ELR (cell line): ENCODE results near the gene SDCCAG8.

Source experiments
- DNase-seq: peaks from one replicate; pipeline ENCODE4 v3.0.0-alpha.2; 2015; ENCODE audit warnings: low read depth

SDCCAG8 gene

DNA sequence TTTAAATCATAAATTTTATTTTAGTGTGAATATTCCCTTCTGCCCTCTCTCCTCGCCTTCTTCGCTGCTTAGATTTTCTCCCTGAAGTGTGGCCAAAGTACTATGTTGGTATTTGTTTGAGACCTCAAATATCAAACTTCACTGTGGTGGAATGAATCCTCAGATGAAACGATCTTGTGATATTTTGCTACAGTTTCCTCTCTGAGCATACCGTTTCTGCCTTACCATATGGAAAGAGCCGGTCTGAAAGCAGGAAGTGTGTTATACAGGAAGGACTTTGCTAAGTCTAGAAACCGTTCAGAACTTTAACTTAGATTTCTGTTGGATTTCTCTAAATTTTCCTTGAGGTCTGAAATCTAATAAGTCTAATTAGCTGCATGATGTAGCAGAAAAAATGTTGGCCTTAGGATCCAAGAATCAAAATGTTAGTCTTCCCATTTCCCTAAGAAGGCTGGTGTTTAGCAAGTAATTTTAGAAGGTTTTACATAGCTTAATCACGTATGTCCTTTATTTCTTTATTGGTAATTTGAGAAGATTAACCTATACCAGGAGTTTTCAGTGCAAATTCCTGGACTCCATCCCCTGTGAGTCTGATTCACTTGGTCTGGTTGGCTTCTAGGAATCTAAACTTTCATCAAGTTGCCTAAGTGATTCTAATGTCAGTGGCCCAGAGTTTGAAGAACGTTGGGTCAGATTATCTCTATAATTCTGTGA lies 30.7 kb downstream of the SDCCAG8 start:
- DNase-seq: peak; percentile 60

DNA sequence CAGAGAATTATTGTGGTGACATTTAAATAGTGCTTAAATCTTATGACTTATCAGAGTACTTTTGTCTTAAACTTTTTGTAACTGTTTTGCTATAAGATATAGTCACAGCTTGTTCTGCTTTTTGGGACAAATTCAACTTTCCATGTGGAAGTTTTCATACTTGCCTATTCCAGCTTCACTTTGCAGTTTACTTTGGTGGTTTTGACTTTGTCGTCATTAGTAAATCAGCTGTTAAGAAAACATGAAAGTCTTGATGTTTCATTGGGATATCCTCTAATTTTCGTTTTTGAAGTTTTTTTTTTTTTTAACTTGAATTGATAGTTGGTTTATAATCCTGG lies 31.3 kb downstream of the SDCCAG8 start:
- peak; percentile 33 for DNase-seq

DNA sequence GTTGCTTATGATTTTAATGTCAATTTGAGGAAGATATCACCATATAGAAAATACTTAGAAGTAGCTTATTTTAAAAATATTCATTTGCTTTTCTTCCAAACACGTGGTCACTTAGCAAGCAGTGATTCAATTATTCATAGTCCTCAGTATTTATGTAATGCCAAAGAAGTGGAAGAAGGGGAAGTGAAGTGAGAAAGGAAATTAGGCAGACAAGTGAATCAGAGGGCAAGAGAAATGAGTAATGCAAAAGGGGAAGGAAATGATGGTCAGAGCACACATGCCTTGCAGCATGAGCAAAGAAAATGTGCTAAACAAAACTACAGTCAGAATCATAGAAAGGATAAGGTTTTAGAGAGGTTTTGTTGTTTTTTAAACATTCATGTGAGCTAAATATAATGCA lies 31.8 kb downstream of the SDCCAG8 start:
- DNase-seq: peak; percentile 95

DNA sequence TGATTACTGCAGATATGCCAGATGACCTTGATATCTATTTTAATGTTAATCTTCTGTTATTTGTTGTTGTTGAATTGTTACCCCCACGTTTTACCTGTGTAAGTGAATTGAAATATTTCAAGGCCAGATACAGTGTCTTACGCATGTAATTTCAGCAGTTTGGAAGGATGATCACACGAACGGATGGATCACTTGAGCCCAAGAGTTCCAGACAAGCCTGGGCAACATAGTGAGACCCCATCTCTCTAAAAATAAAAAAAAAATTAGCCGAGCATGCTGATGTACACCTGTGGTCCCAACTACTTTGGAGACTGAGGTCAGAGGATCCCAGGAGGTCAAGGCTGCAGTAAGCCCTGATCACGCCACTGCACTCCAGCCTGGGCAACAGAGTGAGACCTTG lies 32.2 kb downstream of the SDCCAG8 start:
- DNase-seq: no peak

DNA sequence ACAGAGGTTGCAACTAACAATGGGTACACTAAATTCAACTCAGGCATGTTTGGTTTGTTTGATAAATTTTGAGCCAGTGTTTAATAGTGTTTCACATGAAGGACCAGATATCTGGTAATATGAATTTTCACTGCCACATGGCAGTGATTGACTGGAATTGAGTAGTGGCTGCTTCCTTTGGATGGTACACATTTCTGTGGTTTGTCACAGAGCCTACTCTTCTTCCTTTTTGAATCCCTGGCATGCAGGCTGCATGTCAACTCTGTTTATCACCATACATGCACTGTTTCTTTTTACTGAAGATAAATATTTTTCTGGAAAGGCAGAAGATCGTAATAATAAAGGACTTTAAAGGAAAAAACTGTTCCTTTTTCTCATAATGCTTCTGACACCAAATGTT lies 35.5 kb downstream of the SDCCAG8 start:
- no peak for DNase-seq

DNA sequence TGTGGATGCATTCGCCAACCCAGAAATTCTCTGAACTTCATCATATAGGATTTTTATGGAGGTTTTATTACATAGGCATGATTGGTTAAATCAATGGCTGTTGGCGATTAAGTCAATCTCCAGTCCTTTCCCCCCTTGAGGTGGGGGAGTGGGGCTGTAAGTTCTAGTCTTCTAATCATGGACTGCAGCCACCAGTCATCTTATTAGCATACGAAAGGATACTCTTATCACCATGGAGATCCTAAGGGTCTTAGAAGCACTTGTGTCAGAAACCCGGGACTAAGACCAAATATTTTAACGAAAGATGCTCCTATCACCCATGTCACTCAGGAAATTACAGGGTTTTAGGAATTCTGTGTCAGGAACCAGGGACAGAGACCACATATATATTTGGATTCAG lies 36.3 kb downstream of the SDCCAG8 start:
- DNase-seq: no peak

DNA sequence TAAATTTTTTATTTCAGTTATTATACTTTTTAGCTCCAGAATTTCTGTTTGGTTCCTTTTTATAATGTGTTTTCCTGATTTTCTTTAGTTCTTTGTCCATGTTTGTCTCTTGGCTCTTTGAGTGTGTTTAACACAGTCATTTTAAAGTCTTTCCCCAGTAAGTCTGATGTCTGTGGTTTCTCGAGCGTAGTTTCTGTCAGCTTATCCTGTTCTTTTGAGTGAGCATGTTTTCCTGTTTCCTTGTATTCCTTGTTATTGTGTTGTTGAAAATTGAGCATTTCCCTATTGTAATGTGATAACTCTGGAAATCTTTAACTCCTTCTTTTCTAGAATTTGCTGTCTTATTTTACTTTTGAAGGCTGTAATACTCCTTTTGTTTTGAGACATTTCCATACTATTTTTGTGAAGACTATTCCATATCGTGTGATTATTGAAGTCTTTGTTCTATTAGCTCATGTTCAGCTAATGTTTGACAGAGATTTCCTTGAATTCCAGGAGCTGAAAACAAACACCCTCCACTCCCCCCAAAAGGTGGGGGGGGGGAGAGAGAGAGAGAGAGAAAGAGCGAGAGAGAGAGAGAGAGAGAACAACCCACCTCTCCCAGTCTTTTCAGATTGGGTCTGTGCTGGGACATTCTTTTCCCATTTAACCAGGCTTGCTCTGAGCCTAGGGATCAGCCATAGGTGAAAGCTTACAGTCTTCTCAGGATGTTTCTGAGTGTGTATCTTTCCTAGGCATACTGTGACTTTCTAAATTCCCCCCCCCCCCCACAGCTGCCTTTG lies 38.3 kb downstream of the SDCCAG8 start:
- DNase-seq: no peak

DNA sequence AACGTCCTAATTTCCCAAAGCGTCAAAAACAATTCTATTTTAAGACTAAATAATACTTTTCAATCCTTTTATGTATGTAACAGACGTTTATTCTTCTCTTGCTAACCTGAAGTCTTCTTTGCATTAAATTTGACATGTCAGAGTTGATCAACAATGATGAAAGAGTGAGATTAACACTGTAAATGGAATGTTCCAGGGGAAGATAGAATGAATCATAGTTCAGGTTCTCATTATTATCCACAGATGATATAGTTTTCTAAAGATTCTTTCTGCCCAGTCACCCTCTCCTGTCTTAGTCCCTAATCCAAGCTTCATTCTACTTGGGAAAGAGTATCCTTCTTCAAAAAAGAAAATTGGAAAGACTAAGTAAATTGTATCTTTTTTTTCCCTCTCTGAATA lies 38.9 kb downstream of the SDCCAG8 start:
- DNase-seq: peak; percentile 85

DNA sequence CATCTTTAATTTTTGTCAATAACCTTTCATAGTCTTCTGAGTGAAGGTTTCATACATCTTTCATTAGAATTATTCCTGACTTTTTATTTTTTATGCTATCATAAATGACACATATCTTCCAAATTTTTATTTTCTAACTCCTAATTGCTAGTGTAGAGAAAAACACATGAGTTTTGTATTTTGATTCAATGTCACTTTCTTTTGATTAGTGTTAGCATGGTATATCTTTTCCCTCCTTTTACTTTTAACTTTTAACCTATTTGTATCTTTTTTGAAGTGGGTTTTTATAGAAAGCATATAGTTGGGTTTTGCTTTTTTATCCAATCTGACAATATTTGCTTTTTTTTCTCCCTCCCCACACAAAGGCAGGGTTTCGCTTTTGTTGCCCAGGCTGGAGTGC lies 43.2 kb downstream of the SDCCAG8 start:
- DNase-seq: no peak

DNA sequence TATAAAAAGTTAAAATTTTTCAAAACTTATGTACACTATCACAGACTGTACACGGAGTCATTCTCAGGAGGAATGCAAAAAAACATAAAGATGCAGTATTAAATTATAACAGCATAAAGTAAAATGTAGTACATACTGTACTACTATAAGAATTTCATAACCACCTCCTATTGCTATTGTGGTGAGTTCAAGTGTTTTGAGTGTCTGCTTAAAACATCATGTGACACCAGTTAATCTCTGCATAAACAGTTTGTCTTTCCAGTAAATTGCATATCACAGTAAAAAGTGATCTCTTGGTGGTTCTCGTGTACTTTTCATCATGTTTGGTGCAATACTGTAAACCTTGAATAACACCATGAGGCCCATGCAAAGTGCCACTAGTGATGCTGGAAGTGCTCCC lies 45.2 kb downstream of the SDCCAG8 start:
- DNase-seq: no peak

DNA sequence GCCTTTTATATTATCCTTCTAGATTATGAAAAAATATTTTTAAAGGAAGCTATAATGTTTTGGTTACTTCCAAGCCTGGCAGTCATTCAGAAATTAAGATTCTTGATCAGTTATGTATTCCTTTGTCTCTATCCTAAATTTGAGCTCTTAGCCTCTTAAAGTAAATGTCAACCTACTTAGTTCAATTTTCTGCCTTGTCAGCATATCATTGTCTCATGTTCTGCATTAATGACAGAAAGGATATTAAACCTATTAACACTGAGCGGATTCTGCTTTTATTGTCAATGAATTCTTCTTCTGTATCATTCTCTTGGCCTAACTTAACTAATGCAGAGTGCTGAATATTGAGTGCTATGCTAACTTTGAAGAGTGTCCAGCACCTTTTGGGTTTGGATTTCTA lies 56.0 kb downstream of the SDCCAG8 start:
- DNase-seq: no peak

DNA sequence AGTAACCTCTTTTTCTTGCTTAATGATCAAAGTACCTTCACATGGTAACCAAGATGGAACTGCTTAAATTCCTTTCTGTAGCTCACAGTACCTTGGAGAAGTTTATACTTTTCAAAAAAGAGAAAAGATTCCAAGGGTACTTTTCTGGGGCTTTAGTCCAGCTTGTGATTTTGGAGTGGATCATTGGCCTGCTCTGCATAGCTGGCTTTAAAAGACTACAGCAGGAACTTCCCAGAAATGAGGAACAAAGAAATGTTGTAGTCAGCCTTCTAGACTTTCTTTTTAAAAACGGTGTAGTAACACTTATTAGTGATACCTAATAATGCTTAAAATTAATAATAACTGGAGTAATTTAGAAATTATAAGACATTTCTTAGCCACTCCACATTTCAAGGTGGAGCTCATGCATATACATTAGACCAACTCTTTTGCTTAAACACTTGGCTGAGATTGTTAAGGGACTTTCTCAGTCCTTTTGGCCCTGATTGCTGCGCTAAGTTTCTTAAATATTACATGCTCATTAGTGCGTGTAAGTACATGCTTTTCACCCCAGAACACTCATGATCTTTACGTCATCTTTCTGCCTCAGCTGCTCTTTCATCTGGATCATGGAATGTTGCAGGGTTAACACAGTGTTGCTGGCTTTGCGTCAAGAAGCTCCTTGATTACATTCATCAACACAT lies 57.3 kb downstream of the SDCCAG8 start:
- no peak for DNase-seq

DNA sequence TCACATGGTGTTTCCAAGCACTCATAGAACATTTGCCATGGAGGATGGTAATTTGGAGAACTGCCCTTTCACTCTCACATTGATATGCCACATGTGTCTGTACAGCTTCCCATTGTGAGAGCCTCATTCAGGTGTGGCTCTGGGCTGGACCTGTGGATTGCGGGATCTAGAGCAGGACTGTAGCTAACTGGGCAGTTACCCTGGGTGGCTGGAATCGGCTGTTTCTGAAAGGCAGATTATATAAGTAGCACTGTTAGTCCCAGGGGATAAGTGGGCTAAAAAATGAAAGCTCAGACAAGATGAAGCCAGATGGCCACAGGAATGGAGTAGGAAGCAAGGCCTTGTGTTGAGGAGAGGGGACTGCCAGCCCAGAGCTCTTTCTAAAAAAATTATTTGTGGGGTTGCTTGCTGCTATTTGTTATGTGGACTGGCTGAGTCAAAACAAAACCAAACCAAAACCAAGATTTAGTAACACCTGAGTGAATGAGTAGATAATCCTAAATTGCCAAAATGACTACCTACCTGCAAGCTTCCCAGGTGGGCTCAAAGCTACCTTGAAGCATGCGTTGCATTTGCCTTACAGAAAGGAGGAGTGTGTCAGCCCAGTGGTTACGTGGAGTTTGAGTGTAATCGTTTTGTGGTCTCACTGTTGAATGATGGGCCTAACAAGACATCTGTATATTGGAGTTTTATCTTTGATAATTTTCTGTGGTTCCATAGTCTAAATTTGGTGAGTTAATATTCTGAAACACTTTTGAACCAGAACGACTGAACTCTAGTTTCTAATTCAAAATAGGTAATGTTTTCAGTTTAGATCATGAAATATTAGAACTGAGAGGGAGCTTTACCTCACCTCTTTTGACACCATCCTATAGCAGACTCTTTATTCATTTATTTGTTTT lies 58.0 kb downstream of the SDCCAG8 start:
- DNase-seq: no peak

DNA sequence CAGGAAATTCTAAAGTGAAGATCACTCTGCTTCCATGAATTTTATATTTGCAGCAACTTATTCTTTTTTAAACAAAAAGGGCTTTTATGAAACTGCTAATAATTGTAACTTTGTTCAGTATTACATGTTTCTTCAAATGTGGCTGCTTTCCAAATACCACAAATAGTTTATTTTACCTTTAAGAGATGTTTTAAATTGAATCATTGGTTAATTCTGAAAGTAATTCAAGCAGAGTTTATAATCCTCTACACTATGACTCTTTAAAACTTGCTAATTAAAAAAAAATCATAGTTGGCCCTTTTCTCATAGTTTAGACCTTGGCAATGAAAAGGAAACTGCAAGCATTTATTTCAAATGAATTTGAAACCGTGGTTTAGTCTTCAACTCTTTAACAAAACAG lies 59.6 kb downstream of the SDCCAG8 start:
- no peak for DNase-seq

DNA sequence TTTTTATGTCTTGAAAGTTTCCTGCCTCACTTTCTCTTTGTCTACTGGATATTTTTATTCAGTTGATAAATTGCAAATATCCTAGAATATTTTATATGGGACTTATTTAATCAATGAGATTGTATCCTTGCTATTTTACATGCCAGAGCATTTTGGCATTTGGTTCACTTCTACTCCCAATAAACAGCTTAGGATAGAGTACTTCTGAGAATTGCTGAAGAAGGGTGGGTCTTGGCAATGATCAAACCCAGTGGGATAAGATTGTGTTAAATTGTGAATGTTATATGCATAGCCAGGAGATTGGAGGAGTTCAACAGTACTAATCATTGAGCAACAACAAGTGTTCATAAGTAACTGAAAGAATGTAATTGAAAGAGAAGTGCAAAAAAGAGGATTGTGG lies 60.1 kb downstream of the SDCCAG8 start:
- no peak for DNase-seq

DNA sequence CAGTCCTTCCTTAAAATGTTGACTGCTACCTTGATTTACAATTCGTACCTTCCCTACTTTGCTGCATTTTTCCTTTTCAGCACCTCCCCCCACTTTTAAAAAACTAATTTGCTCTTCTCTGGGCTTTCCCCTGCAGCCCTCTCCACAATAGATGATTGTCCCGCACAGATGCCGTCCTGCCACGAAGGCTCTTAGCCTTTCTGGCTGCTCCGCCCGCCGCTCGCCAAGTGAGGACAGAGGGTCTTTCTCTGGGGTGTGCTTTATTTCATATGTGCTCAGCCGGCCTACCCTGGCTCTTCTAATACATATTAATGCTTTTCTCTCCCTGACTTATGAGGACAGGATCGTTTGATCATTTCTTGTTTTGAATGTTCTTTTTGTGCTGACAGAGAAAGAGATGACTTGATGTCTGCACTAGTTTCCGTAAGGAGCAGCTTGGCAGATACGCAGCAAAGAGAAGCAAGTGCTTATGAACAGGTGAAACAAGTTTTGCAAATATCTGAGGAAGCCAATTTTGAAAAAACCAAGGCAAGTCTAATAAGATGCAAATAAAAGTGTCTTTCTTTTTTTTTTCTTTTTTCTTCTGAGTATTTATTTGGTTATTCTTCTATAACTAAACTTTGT lies 60.6 kb downstream of the SDCCAG8 start:
- DNase-seq: no peak

DNA sequence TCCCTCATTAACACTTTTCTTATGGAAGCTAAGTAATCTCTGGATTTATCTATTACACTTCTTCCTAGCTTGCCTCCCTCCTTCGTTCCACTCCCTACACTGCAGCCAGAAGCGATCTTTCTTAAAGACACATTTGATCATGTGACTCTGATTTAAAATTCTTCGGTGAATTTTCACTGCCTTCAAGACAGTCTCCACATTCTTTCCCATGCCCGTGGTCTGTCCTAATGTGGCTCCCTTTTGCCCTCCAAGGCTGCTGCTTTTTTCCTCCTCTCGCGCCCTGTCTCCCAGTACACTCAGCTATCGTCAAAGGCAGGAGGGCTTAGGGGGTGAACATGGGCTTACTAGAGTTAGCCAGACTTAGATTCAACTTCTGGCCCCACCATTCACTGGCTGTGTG lies 64.4 kb downstream of the SDCCAG8 start:
- no peak for DNase-seq

DNA sequence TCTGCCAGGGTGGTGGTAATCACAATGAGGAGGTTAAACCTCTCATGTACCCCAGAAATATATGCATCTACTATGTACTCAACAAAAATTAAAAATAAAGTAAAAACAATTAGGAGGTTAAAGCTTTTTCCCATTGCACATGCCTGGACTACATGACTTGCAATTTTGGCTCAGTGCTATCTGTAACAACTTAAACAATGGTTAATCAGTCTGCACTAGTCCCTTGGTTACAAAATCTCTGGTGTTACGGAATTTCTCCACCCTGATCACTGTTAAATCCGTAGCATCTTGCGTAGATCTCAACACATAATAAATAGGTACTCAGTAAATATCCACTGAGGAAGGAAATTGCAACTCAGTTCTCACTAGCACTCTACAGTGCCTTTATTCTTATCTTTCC lies 66.5 kb downstream of the SDCCAG8 start:
- no peak for DNase-seq

DNA sequence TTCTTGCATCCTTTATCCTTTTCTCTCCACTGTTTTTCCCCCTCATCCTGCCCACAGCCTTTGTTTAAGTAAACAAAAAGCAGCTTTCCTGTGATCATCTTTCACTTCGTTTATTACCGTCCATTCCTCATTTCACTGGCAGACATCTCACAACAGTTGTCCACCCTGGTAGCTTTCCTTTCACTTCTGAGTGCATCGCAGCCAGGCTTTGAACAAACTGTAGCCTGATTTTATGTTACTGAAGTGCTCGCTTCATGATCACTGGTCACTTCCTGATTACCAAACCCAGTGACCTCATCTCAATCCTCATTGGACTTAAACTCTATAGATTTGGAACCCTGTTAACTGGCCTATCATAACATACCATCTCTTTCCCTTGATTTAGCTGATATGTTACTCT lies 67.7 kb downstream of the SDCCAG8 start:
- DNase-seq: no peak

DNA sequence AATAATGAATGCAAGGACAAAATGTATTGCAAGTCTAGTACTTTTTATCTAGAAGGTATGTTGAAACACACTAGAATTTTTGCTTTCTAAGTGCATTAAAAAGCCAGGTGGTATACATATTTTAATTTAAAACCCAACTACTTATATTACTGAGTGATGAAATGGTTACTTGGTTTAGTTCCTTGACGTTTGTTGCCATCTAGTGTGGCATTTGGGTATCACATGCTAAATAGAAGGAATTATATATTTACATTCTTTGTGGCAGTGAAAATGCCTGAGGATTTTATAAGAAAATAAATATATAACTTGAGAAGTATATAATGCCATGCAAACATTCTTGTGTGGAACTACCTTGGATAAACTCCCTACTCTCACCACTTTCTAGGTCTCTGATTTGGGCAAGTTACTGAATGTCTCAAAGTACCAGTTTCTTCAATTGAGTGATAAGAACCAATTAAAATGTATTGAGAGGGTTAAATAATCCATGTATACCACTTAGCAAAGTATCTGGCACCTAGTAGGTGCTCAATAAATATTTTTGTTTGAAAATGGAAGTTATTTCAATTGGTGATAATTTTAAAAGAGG lies 69.6 kb downstream of the SDCCAG8 start:
- DNase-seq: peak; percentile 71

DNA sequence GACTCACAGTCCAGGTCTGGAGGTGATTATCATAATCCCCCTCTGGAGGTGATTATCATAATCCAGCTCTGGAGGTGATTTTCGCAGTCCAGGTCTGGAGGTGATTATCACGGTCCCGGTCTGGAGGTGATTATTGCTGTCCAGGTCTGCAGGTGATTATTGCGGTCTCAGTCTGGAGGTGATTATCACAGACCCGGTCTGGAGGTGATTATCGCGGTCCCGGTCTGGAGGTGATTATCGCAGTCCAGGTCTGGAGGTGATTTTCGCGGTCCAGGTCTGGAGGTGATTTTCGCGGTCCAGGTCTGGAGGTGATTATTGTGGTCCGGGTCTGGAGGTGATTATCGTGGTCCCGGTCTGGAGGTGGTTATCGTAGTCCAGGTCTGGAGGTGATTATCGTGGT lies 76.6 kb downstream of the SDCCAG8 start:
- DNase-seq: no peak
